ENCODE data around the gene ARL8A.
"Not testable (repeated sequence)": the region's sequence is repeated elsewhere in the genome, so short reads cannot be mapped to it uniquely, and the experiment has no call there.

The ARL8A gene

DNA sequence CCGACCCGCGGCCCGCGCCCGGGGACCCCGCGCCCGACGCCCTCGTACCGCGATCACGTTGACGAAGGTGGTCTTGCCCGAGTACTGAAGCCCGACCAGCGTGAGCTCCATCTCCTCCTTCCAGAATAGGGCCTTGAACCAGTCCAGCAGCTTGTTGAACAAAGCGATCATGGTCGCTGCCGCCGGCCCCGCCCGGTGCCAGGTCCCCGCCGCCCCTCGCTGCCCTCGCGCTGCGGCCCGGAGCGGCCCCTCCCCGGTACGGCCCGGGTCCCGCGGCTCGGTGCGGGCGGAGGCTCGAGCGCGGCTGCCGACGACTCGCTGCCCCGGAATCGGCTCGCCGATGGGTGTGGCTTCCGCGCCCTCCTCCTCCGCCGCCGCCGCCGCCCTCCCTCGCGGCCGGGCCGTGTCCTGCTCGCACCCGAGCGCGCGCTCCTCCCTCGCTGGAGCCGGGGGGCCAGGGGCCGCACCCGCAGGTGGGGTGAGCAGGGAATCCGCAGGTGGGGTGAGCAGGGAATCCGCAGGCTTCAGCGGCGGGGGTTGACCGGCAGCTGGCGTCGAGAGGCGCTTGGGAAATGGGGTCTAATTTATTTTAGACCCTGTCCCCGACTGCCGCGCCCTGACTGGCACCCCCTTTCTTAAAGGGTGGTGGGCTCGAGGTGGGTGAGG, at the start of gene ARL8A:
ARL8A (minus strand) TSS at position 336 of the 666 bp plus-strand sequence; CDS start at position 171, 165 bp downstream.
- peak; percentile 57 for DNase-seq (ENCODE audit: low read depth)

DNA sequence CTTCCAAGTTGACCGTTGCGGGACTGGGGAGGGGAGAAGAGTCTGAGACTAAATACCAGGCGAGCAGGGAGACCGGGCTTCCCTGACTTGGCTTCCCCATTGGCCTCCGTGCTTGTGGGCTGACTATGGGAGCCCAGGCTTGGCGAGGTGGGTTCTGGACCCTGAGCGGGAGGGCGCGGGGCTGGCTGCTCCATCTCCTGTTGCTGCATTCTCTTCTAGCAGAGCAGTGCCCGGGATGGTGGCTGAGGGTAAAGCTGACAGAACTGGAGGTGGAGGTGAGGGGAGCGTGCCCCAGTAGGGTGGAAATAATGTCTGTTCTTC, 49.8 kb upstream of the ARL8A start:
- DNase-seq (ENCODE audit: low read depth) = no peak

DNA sequence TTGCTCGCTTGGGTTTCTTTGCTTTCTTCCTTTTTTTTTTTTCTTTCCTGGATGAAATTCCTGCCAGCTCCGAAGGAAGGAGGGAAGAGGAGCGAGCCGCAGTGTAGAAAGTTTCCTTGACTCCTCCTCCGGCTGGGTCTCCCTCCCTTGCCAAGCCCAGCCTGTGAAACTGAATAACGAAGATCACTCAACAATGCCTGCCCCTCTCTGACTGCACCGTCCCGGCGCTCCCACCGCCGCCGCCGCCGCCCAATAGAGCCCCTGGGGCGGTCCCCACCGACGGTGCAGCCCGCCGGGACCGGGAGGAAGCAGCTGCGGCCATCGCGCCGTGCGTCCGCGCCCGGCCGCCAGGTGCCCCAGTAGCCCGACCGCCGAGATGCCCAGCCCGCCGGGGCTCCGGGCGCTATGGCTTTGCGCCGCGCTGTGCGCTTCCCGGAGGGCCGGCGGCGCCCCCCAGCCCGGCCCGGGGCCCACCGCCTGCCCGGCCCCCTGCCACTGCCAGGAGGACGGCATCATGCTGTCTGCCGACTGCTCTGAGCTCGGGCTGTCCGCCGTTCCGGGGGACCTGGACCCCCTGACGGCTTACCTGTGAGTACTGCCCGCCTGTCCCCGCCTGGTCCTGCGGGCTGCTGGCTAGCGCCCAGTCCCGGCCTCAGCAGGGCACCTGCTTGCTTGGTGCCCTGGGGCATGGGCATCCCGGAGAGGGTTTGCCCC, 49.2 kb upstream of the ARL8A start, which contains the start of gene LGR6:
LGR6 (plus strand) TSS at position 186 of the 714 bp plus-strand sequence; CDS start at position 377, 191 bp downstream.
- no peak for DNase-seq (ENCODE audit: low read depth)

- DNase-seq (ENCODE audit: low read depth) = peak; percentile 43
Measured at GRCh38 chr1:202192770-202193613, 48.5 kb upstream of the ARL8A start.

DNA sequence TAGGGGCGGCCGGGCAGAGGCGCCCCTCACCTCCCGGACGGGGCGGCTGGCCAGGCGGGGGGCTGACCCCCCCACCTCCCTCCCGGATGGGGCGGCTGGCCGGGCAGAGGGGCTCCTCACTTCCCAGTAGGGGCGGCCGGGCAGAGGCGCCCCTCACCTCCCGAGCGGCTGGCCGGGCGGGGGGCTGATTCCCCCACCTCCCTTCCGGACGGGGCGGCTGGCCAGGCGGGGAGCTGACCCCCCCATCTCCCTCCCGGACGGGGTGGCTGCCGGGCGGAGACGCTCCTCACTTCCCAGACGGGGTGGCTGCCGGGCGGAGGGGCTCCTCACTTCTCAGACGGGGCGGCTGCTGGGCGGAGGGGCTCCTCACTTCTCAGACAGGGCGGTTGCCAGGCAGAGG, 46.9 kb upstream of the ARL8A start:
- DNase-seq (ENCODE audit: low read depth) = not testable (repeated sequence)

DNA sequence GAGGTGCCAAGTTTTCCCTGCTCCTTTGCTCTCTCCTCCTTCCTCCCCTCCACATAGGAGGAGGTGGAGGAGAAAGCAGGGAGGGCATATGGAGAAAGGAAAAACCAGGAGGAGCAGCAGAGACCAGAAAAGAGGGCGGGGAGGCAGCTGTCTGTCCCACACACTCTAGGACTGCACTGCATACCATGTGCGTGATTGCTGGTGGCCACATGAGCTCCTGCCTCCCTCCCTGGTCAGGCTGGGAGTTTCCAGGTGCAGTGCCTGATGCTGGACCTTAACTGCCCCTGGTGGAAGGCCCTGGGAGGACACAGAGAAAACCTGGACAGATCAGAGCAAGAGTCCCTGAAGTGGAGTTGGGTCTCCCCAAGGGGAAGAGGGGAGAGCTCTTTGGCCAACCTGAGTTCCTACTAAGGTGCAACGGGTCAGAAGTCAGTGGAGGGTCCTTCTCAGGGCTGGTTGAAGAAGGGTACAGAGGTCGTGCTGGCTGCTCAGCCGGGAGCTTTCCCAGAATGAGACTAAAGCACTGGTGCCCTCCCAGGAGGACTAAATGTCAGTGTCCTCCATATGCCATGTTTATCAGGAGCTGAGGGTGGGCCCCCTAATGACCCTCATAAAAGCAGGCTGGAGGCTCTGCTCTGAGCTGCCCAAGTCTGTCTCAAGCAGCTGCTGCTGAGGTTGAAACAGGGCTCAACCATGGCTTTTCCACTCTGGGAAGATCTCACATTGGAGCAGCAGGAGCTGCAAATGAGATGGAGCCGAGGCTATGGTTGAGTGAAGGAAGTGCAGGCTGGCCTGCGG, 45.6 kb upstream of the ARL8A start:
- no peak for DNase-seq (ENCODE audit: low read depth)

DNA sequence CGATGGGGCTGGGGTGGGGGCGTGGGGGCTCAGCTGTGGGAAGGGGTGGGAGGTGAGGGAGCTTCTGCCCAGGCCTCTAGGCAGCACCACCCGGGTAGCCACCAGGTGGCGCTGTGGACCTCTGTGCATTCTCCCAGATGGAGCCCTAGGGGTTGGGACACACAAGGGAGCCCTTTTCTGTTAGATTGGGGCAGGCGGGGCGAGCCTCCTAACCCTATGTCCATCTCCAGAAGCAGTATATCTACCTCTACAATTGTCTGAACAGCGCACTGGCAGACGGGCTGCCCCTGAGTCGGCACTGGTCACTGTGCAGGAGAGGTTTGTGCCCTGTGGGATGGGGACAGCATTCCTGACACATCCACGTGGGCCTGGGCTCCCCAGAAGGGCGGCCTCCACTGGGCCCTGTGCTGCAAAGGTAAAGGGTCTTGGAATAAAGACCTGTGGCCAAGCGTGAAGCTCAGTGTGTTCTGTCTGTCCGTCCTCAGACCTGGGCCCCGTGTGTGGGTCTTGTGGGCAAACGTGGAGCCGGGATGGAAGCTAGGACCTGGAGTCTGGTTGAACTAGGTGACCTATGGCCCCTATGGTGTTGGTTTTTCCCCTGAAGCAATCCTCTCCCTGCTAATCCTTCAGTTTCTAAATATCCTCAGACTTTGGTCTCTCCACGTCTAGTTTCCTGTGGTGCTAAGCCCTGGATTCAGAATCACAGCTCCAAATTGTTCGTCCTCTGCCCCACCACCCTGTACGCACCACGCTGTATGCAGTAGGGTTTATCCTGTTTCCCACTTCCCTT, 44.7 kb upstream of the ARL8A start:
- DNase-seq (ENCODE audit: low read depth) = peak; percentile 82

- DNase-seq (ENCODE audit: low read depth) = no peak
Measured at GRCh38 chr1:202187697-202188407, 43.3 kb upstream of the ARL8A start.

DNA sequence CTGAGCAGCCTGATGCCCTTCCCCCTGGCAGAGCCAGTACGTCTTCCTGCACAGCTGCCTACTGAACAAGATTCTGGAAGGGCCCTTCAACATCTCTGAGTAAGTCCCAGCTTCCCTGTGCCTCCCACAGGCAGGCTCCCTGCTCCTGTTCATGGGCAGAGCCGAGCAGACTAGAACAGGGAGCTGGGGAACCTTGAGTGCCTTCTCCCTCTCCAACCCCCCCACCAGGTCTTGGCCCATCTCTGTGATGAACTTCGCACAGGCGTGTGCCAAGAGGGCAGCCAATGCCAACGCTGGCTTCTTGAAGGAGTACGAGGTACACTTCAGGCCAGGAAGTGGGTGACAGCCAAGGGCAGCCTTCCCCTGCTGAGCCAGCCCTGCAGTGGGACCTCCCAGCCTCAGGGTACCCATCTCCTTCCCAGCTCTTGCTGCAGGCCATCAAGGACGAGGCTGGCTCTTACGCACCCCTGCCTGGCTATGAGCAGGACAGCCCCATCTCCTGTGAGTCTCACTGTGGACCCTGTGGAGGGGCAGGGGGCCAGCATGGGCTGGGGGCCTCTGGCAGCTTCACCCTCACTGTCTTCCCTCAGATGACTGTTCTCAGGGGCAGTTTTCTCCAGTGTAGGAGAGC, 42.6 kb upstream of the ARL8A start:
- no peak for DNase-seq (ENCODE audit: low read depth)

DNA sequence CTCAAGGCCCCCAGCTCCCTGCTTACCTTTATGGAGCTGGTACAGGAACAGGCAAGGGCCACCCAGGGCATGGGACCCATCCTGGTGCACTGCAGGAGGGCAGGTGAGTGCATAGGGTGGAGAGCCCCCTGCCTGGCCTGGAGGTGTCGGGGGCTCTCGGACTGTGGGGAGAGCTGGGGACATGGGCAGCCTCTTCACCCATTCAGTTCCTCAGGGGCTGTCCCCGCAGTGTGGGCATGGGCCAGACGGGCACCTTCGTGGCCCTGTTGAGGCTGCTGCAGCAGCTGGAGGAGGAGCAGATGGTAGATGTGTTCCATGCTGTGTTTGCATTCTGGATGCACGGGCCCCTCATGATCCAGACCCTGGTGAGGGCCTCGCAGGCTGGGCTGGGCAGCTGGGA, 41.8 kb upstream of the ARL8A start:
- DNase-seq (ENCODE audit: low read depth) = no peak

DNA sequence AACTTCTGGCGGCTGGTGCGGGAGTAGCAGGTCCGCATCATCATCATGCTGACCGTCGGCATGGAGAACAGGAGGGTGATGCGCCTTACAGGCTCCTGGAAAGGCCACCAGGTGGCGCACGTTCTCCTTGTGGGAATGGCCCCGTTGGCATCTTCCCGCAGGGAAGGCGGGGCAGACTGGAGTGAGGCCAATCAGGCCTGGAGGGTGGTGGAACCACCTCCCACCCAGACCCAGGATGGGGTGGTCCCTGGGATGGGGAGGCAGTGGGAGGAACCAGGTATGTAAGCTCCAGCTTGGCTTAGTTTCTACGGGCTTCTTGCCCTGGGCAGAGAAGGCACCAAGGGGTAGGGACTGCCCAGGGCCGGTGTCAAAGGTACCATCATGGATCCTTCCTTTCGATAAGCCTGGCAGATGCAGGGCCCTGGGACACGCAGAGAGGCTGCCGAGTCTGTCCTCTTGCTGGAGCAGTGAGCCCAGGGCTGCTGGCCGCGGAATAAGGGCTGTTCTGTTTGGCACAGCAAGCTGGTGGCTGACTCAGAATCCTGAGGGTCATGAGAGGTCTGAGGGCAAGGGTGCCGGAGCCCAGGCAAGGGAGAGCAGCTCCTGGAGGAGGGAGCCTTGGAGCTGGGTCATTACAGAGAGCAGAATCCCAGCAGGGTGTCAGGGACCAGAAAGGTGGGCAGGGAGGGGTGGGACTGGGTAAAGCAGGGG, 40.4 kb upstream of the ARL8A start:
- peak; percentile 62 for DNase-seq (ENCODE audit: low read depth)

GRCh38 chr1:202182040-202182877, 37.7 kb upstream of the ARL8A start:
- no peak for DNase-seq (ENCODE audit: low read depth)

DNA sequence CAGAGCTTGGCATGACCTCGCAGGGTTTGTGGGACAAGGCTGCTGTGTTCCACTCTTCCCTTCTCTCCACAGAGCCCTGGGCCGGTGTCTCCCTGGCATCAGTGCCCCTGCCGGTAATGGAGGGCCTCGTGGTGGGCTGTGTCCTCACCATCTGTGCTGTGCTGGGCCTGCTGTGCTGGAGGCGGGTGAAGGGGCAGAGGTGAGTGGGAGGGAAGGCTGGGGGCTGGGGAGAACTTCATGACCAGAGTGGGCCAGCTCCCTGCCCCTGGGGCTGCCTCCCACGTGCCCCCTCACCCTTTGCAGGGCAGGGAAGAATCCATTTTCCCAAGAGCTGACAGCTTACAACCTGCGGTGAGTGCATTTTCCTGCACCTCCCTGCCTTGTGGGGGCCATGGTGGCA, 37.0 kb upstream of the ARL8A start:
- no peak for DNase-seq (ENCODE audit: low read depth)

DNA sequence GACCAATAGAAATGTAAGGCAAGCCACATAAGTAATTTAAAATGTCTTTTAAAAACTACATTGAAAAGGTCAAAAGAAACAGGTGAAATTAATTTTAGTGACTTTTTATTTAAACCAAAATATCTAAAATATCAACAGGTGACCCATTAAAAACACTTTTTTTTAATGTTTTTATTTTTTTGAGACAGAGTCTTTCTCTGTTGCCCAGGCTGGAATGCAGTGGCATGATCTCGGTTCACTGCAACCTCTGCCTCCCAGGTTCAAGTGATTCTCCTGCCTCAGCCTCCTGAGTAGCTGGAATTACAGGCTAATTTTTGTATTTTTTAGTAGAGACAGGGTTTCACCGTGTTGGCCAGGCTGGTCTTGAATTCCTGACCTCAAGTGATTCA, 36.2 kb upstream of the ARL8A start:
- DNase-seq (ENCODE audit: low read depth) = not testable (repeated sequence)

GRCh38 chr1:202179828-202180750, 35.6 kb upstream of the ARL8A start:
- DNase-seq (ENCODE audit: low read depth) = no peak

DNA sequence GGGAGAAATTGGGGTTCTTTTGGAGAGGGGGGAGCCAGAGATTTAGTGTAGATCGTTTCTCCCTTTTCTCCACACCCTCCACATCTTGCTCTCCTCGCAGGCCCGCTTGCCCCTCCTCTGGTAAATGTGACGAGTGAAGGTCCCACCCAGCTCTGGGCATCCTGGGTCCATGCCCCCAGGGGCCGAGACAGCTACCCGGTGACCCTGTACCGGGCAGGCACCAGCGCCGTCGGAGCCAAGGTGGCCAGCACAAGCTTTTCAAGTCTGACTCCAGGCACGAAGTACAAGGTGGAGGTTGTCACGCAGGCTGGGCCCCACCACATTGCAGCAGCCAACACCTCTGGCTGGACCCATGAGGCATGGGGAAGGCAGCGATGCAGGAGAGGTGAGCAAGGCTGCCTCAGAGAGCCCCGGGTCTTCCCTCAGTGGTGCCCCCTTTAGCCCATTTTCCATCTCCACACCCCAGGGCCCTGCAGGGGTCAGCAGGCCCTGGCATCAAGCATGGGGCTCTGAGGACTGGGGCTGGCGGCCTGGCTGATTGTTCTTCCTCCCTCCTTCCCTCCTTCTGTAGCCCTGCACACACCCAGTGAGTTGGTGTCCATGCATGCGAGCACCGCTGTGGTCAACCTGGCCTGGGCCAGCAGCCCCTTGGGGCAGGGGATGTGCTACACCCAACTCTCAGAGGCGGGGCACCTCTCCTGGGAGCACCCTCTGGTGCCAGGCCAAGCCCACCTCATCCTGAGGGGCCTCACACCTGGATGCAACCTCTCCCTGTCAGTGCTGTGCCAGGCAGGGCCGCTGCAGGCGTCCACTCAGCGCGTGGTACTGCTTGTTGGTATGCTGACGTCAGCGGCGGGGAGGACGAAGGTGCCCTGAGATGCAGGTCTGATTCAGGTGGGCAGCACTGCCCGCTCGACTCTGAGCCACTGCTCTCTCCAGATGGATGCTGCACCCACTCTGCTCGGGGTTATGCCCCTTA, 32.7 kb upstream of the ARL8A start:
- no peak for DNase-seq (ENCODE audit: low read depth)
